D721Med (cell line): Measurements from ENCODE around the gene CYSLTR2.

Experiments used
- DNase-seq: peaks from one replicate; pipeline ENCODE4 v3.0.0; 2011; ENCODE audit warnings: low spot score; ENCODE audit not compliant: insufficient read length
- FAIRE-seq: peaks from 2 replicates; lab custom pipeline; 2011; peaks lifted over from hg19 to GRCh38; lab: Jason Lieb, UNC
- CTCF ChIP-seq: IDR thresholded peaks from 2 replicates; pipeline ENCODE4 v1.5.1; 2012; ENCODE audit warnings: mild to moderate bottlenecking, control low read depth; ENCODE audit not compliant: insufficient read depth; ENCODE audit errors: missing control alignments

Gene CYSLTR2

GRCh38 chr13:48731957-48732569 is 78.3 kb downstream of the CYSLTR2 start:
- TF ChIP-seq CTCF = peak; percentile 47
- DNase-seq = no peak
- no peak for FAIRE-seq

- no peak for FAIRE-seq
- no peak for TF ChIP-seq CTCF
- no peak for DNase-seq
These were observed 80.1 kb downstream of the CYSLTR2 start for GRCh38 chr13:48733739-48734335.

- TF ChIP-seq CTCF = no peak
- DNase-seq (no peak), FAIRE-seq (no peak)
These were observed 81.8 kb downstream of the CYSLTR2 start for GRCh38 chr13:48735571-48735970.

- DNase-seq (no peak), FAIRE-seq (no peak)
- TF ChIP-seq CTCF = no peak
These were observed 84.0 kb downstream of the CYSLTR2 start for GRCh38 chr13:48737689-48738088.

GRCh38 chr13:48738311-48738710 is 84.6 kb downstream of the CYSLTR2 start:
- DNase-seq = no peak
- no peak for FAIRE-seq
- TF ChIP-seq CTCF = no peak

GRCh38 chr13:48739386-48739964 is 85.7 kb downstream of the CYSLTR2 start:
- FAIRE-seq (no peak), DNase-seq (no peak)
- TF ChIP-seq CTCF = no peak

- no peak for FAIRE-seq
- TF ChIP-seq CTCF = no peak
- DNase-seq = no peak
These were observed 87.6 kb downstream of the CYSLTR2 start for GRCh38 chr13:48741377-48741776.
